K562 (cell line): ENCODE measurements around the gene DCAF12. TPM values are rescaled to one million over a fixed set of nuclear protein-coding genes. Genes with fewer than 3 reads are reported as not detected.

Experiments used
- ATF1 ChIP-seq, 2 experiments: fragments of 450-650 bp in 1 of 2; IDR thresholded peaks; 2 replicates each; pipeline ENCODE4 v1.6.1; 2016; ENCODE audit warnings: missing compliant biosample characterization in 1 of 2, missing genetic modification characterization in 1 of 2
- CEBPG ChIP-seq, 3 experiments: fragments of 200-800 bp in 1 of 3; sonication (Bioruptor generic) in 1 of 3; sonication (generic) in 1 of 3; formaldehyde crosslinking in 1 of 3; IDR thresholded peaks in 2 of 3; conservative IDR thresholded peaks in 1 of 3; 2 replicates each; pipeline versions ENCODE4 v1.6.1 to v1.8.0; 2016 to 2022; ENCODE audit warnings: missing compliant biosample characterization in 2 of 3, missing genetic modification characterization in 2 of 3, mild to moderate bottlenecking in 1 of 3, missing genetic modification reagents in 1 of 3
- ELF1 ChIP-seq: fragments of 200-800 bp; sonication (Bioruptor generic); IDR thresholded peaks from 2 replicates; pipeline ENCODE4 v1.6.1; 2016; ENCODE audit warnings: missing genetic modification characterization, missing compliant biosample characterization
- ETV5 ChIP-seq: sonication (generic); formaldehyde crosslinking; IDR thresholded peaks from 2 replicates; pipeline ENCODE4 v1.4.0; 2020; ENCODE audit warnings: low read depth, mild to moderate bottlenecking, missing genetic modification reagents
- EZH2 ChIP-seq: IDR thresholded peaks from 2 replicates; pipeline ENCODE4 v1.6.1; 2012; ENCODE audit warnings: low read depth, mild to moderate bottlenecking, inconsistent platforms, low read length, borderline replicate concordance
- GTF2A2 ChIP-seq: IDR thresholded peaks from 2 replicates; pipeline ENCODE4 v1.6.1; 2016; ENCODE audit warnings: mild to moderate bottlenecking, missing genetic modification characterization, missing compliant biosample characterization
- GTF2F1 ChIP-seq: IDR thresholded peaks from 2 replicates; pipeline ENCODE4 v1.6.1; 2011; ENCODE audit warnings: low read depth, low read length, improper control_type of control experiment
- GTF3C2 ChIP-seq: IDR thresholded peaks from 3 replicates; pipeline ENCODE4 v1.6.1; 2011; ENCODE audit warnings: borderline replicate concordance, mild to moderate bottlenecking, moderate library complexity; ENCODE audit not compliant: insufficient read length; ENCODE audit errors: extremely low read depth
- HNRNPH1 ChIP-seq: fragments of 200-400 bp; formaldehyde crosslinking; optimal IDR thresholded peaks from 2 replicates; pipeline ENCODE3; 2017; ENCODE audit warnings: low read depth, mild to moderate bottlenecking, low read length, moderate library complexity
- KDM5B ChIP-seq: fragments of 200-600 bp; sonication (generic); IDR thresholded peaks from 2 replicates; pipeline ENCODE4 v1.6.1; 2012; ENCODE audit warnings: low read depth, mild to moderate bottlenecking, moderate library complexity, low read length, control low read depth, inconsistent platforms; ENCODE audit not compliant: insufficient replicate concordance
- MCM5 ChIP-seq: fragments of 450-650 bp; IDR thresholded peaks from 2 replicates; pipeline ENCODE4 v1.6.1; 2016; ENCODE audit warnings: low read depth
- NFIC ChIP-seq: fragments of 450-650 bp; IDR thresholded peaks from 2 replicates; pipeline ENCODE4 v1.6.1; 2017; ENCODE audit warnings: mild to moderate bottlenecking, inconsistent platforms
- TBP ChIP-seq: optimal IDR thresholded peaks from 2 replicates; pipeline ENCODE3; 2011; ENCODE audit warnings: low read depth, low read length, improper control_type of control experiment
- TRIM24 ChIP-seq, 2 experiments: fragments of 450-650 bp; IDR thresholded peaks; 2 replicates each; pipeline ENCODE4 v1.6.1; 2016
- ZNF175 ChIP-seq: fragments of 200-800 bp; sonication (Bioruptor generic); IDR thresholded peaks from 2 replicates; pipeline ENCODE4 v1.6.1; 2016; ENCODE audit warnings: low read depth, mild to moderate bottlenecking, missing genetic modification characterization, missing compliant biosample characterization
- ZNF592 ChIP-seq: fragments of 450-650 bp; IDR thresholded peaks from 2 replicates; pipeline ENCODE4 v1.6.1; 2017; ENCODE audit warnings: antibody characterized with exemption, mild to moderate bottlenecking
- polyA plus RNA-seq, 8 experiments: library from polyadenylated mRNA; depleted of rRNA in 4 of 8; stranded (reverse) in 5 of 8; unstranded in 3 of 8; fragments of >200 nt; fragmentation: Nextera tagmentation in 2 of 8; fragmentation: Illumina TruSeq in 1 of 8; extraction: Ambion mirVana in 2 of 8; extraction: Trizol in 1 of 8; gene quantifications; 2 replicates each; pipeline versions ENCODE4 v1.2.1 to v1.2.3, GENCODE V29; 2011 to 2014; ENCODE audit warnings: inconsistent platforms in 1 of 8, missing spikeins in 1 of 8
- total RNA-seq, 7 experiments: library from RNA; depleted of rRNA in 6 of 7; stranded (reverse); fragments of >200 nt in 6 of 7; fragmentation: Illumina TruSeq in 2 of 7; extraction: Trizol in 2 of 7; gene quantifications; 2 replicates each; pipeline versions ENCODE4 v1.2.1 to v1.2.3, GENCODE V29; 2011 to 2021; ENCODE audit warnings: low replicate concordance in 1 of 7
- TF ChIP-seq, protein P1 (sequence below): fragments of 250-450 bp; sonication (Bioruptor Pico); IDR thresholded peaks from 2 replicates; pipeline ENCODE4 v1.8.0; 2022; ENCODE audit warnings: inconsistent platforms

DCAF12 gene
- total and polyA plus RNA-seq, 9 of the 15 experiments (the other 6 are each of a cell fraction or from before 2014, with no cell fraction given) = 10.9 to 59.6 (median 30.8) TPM

- TF ChIP-seq ETV5 (CRISPR knock-in tag) = 0 out of 2 replicates have a peak, but pooled peaks have one; percentile 43
- TF ChIP-seq GTF2F1 = 0 out of 2 replicates have a peak, but pooled peaks have one; percentile 51
- TF ChIP-seq TRIM24 (IDR thresholded peaks at IDR 0.05) = peak in 1 of 2 experiments; percentile 67; a peak in 1 of 4 replicates
- TF ChIP-seq CEBPG (CRISPR knock-in tag; IDR thresholded peaks at IDR 0.05) = no peak
- no peak for TF ChIP-seq CEBPG (tag; conservative IDR thresholded peaks at IDR 0.05 in 1 of 2, IDR thresholded peaks at IDR 0.05 in 1 of 2)
- no peak for TF ChIP-seq GTF3C2
- peak; percentile 34; the same call in 1 of the 2 replicates for TF ChIP-seq ZNF592
- peak; percentile 70 for TF ChIP-seq ELF1
- no peak; the same call in 1 of the 2 replicates for TF ChIP-seq ZNF175 (CRISPR knock-in tag)
- TF ChIP-seq MCM5 = no peak
- peak; percentile 53 for TF ChIP-seq KDM5B
- TF ChIP-seq HNRNPH1 = no peak
- peak; percentile 72 for TF ChIP-seq NFIC
- TF ChIP-seq GTF2A2 = no peak
- TF ChIP-seq, protein P1, sequence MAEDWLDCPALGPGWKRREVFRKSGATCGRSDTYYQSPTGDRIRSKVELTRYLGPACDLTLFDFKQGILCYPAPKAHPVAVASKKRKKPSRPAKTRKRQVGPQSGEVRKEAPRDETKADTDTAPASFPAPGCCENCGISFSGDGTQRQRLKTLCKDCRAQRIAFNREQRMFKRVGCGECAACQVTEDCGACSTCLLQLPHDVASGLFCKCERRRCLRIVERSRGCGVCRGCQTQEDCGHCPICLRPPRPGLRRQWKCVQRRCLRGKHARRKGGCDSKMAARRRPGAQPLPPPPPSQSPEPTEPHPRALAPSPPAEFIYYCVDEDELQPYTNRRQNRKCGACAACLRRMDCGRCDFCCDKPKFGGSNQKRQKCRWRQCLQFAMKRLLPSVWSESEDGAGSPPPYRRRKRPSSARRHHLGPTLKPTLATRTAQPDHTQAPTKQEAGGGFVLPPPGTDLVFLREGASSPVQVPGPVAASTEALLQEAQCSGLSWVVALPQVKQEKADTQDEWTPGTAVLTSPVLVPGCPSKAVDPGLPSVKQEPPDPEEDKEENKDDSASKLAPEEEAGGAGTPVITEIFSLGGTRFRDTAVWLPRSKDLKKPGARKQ (CRISPR knock-in tag) = no peak
- TF ChIP-seq TBP = peak; percentile 76
- TF ChIP-seq ATF1 (CRISPR knock-in tag; IDR thresholded peaks at IDR 0.05) = no peak
- peak; percentile 79 for TF ChIP-seq ATF1 (tag; IDR thresholded peaks at IDR 0.05)
- no peak for TF ChIP-seq EZH2
Measured at GRCh38 chr9:34126207-34127034, at the start of gene DCAF12 (continued).
